ENCODE results near the gene ITGB8.
"Not testable (repeated sequence)": the region's sequence is repeated elsewhere in the genome, so short reads cannot be mapped to it uniquely, and the experiment has no call there.

The ITGB8 gene

GRCh38 chr7:20374399-20374798 is 43.7 kb downstream of the ITGB8 start:
- DNase-seq = no peak
- Histone ChIP-seq H3K9me3 (ENCODE audit: severe bottlenecking) (no peaks in the 10 kb centered on the region), H3K36me3 (peaks cover under 1% of the 10 kb centered on the region; the same call in 1 of the 2 replicates), H3K4me3 (ENCODE audit: low read depth, low read length) (no peak overlapping the region), H3K27me3 (ENCODE audit: insufficient read depth, low read depth, severe bottlenecking) (no peaks in the 10 kb centered on the region), H3K27ac (no peak overlapping the region)
- TF ChIP-seq, protein P1, sequence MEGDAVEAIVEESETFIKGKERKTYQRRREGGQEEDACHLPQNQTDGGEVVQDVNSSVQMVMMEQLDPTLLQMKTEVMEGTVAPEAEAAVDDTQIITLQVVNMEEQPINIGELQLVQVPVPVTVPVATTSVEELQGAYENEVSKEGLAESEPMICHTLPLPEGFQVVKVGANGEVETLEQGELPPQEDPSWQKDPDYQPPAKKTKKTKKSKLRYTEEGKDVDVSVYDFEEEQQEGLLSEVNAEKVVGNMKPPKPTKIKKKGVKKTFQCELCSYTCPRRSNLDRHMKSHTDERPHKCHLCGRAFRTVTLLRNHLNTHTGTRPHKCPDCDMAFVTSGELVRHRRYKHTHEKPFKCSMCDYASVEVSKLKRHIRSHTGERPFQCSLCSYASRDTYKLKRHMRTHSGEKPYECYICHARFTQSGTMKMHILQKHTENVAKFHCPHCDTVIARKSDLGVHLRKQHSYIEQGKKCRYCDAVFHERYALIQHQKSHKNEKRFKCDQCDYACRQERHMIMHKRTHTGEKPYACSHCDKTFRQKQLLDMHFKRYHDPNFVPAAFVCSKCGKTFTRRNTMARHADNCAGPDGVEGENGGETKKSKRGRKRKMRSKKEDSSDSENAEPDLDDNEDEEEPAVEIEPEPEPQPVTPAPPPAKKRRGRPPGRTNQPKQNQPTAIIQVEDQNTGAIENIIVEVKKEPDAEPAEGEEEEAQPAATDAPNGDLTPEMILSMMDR (IDR thresholded peaks at IDR 0.05; ENCODE audit: low read depth, low read length) = no peak

- Histone ChIP-seq H3K36me3 (peaks cover 5% of the 10 kb centered on the region), H3K27ac (no peak overlapping the region), H3K4me3 (ENCODE audit: low read depth, low read length) (no peak overlapping the region), H3K9me3 (ENCODE audit: severe bottlenecking) (no peaks in the 10 kb centered on the region), H3K27me3 (ENCODE audit: insufficient read depth, low read depth, severe bottlenecking) (no peaks in the 10 kb centered on the region)
- no peak for DNase-seq
- TF ChIP-seq, protein P1 (IDR thresholded peaks at IDR 0.05; ENCODE audit: low read depth, low read length) = no peak
Measured at GRCh38 chr7:20376796-20377195, 46.1 kb downstream of the ITGB8 start.

DNA sequence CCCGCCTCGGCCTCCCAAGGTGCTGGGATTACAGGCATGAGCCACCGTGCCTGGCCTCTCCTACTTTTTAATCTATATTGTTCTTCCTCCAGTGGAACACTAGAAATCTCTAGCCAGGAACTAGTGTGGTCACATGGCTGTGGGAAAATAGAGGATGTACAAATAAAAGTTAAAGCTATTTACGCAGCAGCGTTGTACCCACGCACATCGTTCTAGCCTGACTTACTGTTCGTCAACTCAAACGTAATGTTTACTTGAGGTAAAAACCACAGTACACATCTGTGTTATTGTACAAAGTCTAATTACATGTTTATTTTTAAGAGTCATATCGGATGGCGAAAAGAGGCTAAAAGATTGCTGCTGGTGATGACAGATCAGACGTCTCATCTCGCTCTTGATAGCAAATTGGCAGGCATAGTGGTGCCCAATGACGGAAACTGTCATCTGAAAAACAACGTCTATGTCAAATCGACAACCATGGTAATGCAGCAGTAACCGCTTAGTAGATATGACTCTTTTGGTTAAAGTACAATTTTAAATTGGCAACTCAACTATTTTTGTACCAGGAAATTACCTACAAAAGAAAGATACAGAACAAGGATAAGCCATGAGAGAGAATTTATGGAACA is 50.8 kb downstream of the ITGB8 start:
- TF ChIP-seq, protein P1 (IDR thresholded peaks at IDR 0.05; ENCODE audit: low read depth, low read length) = no peak
- no peak for DNase-seq
- H3K27ac ChIP-seq = no peak overlapping the region
- H3K4me3 ChIP-seq (ENCODE audit: low read depth, low read length) = no peak overlapping the region
- H3K36me3 ChIP-seq = peaks cover 11% of the 10 kb centered on the region
- H3K27me3 ChIP-seq (ENCODE audit: insufficient read depth, low read depth, severe bottlenecking) = no peaks in the 10 kb centered on the region
- H3K9me3 ChIP-seq (ENCODE audit: severe bottlenecking) = no peaks in the 10 kb centered on the region

GRCh38 chr7:20383351-20383750 is 52.7 kb downstream of the ITGB8 start:
- peaks cover 11% of the 10 kb centered on the region for H3K36me3 ChIP-seq
- DNase-seq = no peak
- TF ChIP-seq, protein P1 (IDR thresholded peaks at IDR 0.05; ENCODE audit: low read depth, low read length) = no peak
- H3K4me3 ChIP-seq (ENCODE audit: low read depth, low read length) = no peak overlapping the region
- H3K27me3 ChIP-seq (ENCODE audit: insufficient read depth, low read depth, severe bottlenecking) = no peaks in the 10 kb centered on the region
- no peak overlapping the region for H3K27ac ChIP-seq
- no peaks in the 10 kb centered on the region for H3K9me3 ChIP-seq (ENCODE audit: severe bottlenecking)

DNA sequence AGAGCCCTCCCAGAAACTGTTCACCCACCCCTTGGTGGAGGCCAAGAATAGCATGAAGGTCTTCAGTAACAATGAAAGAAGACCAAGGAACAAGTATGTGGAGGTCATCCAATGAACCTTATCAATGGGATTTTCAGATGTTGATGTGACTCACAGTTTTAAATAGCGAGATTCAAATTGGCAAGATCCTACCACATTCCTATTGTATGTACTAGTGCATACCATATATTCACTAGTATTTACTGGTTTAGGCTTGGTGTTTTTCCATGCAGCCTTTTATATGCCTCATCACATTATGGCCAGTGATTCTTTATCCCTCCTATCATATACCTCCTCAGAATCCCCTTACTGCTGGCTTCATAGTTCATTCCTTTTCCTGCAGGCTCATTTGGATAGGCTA is 54.4 kb downstream of the ITGB8 start:
- Histone ChIP-seq H3K4me3 (ENCODE audit: low read depth, low read length) (no peak overlapping the region), H3K36me3 (peaks cover 11% of the 10 kb centered on the region), H3K9me3 (ENCODE audit: severe bottlenecking) (no peaks in the 10 kb centered on the region), H3K27ac (no peak overlapping the region), H3K27me3 (ENCODE audit: insufficient read depth, low read depth, severe bottlenecking) (no peaks in the 10 kb centered on the region)
- TF ChIP-seq, protein P1 (IDR thresholded peaks at IDR 0.05; ENCODE audit: low read depth, low read length) = no peak
- no peak for DNase-seq

DNA sequence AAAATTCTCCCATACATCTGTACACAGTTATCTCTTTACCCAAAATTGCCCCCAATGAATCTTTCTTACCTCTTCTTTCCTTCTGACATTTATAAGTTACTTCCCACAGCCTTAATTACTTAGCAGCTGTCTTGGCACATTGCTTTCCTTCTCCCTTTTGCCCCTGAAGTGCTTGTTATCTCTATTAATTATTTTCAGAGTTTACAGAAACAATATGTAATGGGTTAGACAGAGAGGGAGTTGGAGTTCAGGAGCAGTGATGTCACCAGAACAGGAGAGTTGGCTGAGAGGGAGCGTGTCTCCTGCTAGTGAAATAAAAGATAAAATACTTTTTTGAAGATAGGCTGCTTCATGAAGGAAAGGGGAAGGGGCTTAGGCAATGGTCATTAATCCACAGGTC is 57.4 kb downstream of the ITGB8 start:
- no peak for DNase-seq
- no peak overlapping the region for H3K4me3 ChIP-seq (ENCODE audit: low read depth, low read length)
- no peak overlapping the region for H3K27ac ChIP-seq
- TF ChIP-seq, protein P1 (IDR thresholded peaks at IDR 0.05; ENCODE audit: low read depth, low read length) = no peak
- no peaks in the 10 kb centered on the region for H3K27me3 ChIP-seq (ENCODE audit: insufficient read depth, low read depth, severe bottlenecking)
- H3K9me3 ChIP-seq (ENCODE audit: severe bottlenecking) = no peaks in the 10 kb centered on the region
- peaks cover 8% of the 10 kb centered on the region for H3K36me3 ChIP-seq

- not testable (repeated sequence) for H3K9me3 ChIP-seq (ENCODE audit: severe bottlenecking); H3K27me3 ChIP-seq (ENCODE audit: insufficient read depth, low read depth, severe bottlenecking); H3K27ac ChIP-seq; H3K4me3 ChIP-seq (ENCODE audit: low read depth, low read length); H3K36me3 ChIP-seq; DNase-seq
Measured at GRCh38 chr7:20389192-20389591, 58.5 kb downstream of the ITGB8 start.
